Middle frontal gyrus (tissue), 1 donor: ENCODE measurements around the gene PLPP2.

ENCODE experiments used
- DNase-seq: peaks from one replicate; pipeline ENCODE4 v3.0.0-alpha.2; 2015; ENCODE audit warnings: low spot score; ENCODE audit errors: extremely low spot score

The PLPP2 gene

DNA sequence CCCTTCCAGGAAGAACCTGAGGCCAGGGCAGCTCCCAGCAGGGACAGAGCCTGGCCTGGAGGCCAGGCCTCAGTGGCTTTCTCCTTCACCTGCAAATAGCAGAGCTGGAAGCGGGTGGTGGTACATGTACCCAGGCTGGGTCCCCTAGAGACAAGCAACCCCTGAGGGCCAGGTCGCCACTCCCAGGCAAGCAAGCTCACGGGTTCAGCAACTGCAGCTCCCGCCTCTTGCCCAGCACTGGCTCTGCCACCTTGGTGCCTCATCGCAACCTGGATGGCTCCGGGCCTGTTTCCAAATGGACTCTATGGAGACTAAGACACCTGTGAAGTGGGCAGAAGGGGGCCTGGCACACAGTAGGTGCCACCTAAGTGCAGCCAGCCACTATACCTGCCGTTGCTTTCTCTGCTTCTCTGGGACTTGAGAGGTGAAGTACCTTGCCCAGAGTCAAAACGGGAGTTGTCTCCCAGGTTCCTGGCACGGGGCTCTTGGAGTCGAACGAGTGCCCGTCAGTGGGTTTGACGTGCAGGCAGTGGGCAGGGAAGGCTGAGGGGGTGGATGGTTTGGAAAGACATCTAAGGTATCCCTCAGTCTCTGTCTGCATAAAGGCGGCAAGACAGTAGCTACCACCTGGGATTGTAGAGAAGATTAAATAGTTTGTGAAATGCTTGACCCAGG is 2.4 kb upstream of the PLPP2 start:
- DNase-seq = no peak

DNA sequence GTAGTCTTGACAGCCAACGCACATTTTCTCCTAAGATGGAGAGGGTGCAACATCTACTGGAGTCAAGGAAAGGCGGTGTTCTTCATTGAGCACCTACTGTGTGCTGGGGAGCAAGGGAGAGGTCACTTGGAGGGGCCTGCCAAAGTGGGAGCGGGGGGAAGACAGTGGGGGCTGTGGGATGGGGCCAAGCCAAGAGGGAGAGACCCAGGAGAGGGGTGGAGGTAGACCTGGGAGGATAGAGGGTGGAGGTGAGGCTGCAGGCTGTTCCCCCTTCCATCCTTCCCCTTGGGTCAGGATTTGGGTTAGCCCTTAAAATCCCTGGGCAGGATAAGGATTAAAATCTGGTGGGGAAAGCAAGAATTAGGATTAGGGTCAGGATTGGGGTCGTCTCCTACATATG is 1.7 kb upstream of the PLPP2 start:
- DNase-seq = no peak

DNA sequence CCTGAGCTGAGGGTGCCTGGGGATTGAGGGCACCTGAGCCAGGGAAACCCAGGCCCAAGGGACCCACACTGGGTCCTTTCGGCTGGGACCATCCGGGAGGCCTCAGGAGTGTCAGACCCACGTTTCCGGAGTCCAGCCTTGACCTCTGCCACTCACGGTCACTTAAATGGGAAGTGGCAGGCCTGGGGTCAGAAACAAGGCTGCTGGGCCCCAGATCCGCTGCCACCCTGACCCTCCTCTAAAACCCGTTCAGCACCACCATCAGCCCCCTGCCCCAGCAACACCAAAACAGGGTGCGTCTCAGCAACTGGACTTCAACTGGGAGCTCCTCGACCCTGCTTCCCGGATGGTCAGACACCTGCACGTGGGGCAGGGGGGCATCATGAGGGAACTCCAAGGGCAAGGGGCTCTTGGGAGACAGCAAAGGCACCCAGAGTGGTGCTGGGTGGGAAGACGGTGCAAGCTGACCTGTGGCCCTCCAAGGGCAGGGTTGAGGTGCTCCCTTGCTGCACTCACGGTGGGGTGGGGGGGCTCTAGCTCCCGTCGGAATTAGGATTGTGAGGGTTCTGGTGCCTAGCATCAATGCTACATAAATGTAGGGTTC is 1.2 kb upstream of the PLPP2 start:
- no peak for DNase-seq

DNA sequence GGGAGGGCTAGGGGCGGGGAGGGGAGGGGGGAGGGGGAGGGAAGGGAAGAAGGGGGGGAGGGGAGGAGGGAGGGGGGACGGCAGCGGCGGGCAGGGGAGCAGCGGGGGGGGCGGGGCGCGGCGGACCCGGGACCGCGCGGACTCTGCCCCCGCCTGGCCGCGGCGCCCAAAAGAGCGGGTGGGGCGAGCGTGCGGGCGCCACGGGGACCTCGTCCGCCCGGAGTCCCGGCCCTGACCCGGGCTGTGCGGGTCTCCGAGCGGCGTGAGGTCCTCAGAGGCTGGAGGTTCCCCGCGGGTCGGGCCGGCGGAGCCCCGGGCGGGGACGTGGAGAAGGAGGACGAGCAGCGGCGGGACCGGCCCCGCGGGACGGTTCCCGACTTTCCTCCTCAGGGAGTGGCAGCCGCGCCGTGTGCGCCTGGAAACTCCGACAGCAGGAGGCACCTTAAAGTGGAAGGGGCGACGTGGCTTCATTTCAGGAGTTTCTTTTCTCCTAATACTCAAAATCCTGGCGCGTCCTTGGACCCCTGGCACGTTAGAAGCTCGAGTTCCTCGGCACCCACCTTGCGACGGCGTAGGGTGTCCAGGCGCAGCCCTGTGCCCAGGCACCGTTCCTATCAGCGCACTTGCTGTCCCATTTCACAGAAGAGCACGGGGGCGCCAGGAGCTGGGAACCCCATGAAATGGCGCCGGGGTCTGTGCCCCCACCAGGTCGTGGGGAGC is 518 bp upstream of the PLPP2 start:
- no peak for DNase-seq

DNA sequence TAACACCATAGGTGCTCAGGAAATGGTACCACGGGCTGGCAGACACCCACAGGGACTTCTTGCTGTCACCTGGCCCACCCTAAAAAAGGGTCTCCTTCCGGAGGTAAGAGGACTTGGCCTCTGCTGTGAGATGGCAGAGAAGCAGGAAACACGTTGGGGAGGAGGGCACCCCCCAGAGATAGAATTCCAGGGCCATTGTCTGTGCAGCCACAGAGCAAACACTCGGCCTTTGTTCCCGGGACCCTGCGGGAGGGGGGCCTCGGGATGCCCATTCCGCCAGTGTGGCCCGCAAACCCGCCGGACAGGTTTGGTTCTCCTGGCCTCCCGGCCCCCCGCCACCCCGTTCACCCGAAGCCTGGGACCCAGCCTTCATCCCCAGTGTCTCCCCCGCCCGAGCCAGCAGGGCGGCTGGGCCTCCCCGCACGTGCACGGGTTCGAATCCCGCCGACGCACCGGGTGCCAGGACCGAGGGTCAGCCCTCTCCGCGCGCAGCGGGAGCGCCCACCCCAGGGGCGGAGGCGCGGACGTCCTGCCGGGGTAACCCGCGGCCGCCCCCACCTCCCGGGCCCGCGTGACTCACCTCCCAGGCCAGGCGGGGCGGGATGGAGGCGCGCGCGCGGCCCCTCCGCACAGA is 714 bp downstream of the PLPP2 start:
- no peak for DNase-seq

DNA sequence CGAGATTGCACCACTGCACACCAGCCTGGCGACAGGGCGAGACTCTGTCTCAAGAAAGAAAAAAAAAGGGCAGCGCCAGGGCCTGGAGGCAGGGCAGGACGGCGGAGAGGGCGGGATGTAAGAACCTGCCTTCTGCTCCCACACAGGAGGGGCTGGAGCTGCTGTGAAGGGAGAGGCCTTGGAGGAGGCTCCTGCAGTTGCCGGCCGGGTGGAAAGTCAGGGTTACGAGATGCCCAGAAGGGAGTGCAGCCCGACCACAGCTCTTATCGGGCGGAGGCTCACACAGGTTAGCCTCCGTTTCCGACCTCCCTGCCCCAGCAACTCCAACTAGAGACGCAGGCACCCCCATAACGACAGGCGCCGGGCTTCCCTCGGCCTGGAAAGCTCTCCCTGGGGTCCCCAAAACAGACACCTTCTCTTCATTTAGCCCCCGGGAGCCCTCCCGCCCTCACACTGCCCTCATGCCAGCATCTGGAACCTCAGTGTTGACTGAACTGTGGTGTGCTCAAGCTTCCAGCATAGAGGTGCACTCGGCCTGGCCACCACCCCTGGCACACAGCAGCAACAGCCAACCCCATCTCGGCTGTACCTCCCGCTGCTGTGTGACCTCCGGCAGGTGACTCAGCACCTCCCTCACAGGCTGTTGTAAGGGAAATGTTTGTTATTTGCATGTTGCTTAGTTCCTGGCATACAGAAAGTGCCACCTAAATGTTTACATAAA is 1.4 kb downstream of the PLPP2 start:
- DNase-seq = no peak

DNA sequence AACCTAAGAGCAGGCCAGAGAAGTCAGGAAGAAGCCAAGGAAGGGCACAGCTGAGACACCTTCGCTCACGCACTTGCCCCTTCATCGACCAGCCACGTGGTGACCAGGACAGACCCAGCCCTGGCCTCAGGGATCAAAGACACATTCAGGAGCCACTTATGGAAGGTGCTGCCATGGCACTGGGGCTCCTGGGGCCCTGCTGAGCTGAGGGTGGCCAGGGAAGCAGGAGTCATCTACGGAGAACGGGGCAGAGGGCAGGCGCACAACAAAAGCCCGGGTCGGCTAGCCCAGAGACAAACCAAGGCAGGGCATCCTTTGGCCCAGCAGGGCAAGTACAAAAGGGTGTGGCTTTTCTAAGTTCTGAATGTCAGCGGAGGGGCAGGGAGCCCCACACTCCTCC is 2.3 kb downstream of the PLPP2 start:
- no peak for DNase-seq

DNA sequence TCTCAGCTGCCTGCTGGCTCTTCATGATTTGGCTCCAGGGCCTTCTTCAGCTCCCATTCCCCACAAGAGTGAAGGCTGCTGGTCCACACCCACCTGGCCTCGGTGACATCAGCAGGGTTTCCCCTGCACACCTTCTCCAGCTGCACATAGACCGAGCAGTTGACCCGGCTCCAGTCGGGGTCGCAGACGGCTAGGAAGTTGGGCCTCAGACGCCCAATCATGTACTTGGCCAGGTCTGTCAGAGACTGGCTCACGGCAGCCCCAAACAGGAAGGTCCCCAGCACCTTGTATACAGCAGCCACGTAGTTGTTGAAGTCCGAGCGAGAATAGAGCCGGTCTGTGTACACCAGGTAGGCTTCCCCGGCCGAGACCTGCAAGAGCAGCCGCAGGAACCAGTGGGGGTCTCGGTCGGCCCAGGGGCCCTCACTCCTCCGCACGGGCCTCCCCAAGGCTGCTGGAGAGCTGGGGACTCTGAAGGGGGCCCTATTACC is 3.8 kb downstream of the PLPP2 start:
- DNase-seq = no peak

DNA sequence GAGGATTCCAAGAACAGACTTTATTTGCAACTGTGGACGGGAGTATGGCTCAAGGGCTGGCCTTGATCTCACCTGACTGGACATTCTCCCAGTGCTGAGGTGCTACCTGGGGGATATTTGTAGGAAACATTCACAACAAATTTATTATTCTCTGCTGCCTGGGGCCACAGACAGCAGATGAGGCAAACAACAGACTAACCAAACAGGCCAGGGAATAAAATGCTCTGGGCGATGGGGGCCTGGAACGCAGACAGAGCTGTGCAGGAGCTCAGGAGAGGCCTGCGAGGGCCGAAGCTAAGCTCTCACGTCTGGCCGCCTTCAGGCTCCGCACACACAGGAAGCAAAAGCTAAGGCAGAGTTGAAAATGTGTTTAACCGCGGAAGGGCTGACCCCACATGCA is 7.8 kb downstream of the PLPP2 start:
- no peak for DNase-seq

DNA sequence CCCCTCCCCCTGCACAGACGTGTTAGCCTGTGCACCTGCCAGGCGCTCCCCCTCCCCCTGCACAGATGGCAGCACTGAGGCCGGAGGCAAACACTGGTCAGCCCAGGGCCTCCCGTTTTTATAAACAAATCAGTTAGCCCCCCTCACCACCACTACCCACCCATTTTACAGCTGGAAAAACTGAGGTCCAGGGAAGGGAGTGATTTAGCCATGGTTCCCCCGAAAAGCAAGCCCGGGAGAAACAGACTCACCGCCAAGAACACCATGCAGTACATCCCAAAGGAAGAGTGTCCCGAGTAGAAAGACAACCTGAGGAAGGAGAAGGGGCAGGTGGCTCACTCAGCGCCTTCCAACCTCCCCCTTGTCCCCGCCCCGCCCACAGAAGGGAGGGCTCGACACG is 8.7 kb downstream of the PLPP2 start:
- no peak for DNase-seq

DNA sequence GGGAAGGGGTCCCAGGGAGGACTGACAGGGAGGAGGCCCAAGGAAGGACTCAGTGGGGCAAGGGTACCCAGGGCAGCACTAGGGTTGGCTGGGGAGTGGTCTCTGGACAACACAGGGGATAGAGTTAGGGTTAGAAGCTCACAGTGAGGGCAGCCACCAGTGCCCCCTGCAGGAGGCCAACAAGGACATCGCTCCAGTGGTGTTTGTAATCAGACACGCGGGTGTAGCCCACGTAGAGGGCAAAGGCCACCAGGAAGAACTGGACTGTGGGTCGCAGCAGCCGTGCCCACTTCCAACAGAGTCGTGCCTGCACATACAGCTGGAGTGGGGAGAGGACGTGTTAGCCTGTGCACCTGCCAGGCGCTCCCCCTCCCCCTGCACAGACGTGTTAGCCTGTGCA is 9.2 kb downstream of the PLPP2 start:
- DNase-seq = no peak

DNA sequence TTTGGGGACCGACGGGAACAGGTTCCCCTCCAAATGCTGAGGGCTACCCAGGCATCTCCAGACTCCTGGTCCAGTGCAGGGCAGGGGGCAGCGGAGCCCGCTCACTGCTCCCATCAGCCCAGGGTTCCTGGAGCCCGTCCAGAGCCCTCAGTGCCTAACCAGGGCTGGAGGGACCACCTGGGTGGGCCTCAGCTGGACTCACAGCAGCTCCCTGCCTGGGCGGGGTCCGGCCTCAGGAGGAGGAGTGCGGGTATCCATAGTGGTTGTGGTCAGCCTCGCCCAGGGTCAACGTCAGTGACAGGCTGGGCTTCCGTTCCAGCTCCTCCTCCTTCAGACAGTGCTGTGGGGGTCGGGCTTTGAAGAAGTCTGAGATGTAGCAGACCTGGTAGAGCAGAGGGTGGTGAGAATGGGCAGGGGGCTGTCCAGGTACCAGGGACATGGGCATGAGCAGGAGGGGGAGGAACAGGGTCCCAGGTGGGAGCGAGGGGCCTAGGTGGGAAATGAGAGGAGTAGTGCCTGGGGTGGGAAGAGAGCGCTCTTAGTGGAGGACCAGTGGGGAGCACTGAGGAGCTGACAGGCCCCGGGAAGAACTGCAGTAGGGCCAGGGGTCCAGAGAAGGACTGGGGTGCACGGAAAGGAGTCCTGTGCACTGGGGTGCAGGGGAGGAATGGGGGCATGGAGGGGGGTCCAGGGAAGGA is 9.9 kb downstream of the PLPP2 start:
- DNase-seq = no peak

DNA sequence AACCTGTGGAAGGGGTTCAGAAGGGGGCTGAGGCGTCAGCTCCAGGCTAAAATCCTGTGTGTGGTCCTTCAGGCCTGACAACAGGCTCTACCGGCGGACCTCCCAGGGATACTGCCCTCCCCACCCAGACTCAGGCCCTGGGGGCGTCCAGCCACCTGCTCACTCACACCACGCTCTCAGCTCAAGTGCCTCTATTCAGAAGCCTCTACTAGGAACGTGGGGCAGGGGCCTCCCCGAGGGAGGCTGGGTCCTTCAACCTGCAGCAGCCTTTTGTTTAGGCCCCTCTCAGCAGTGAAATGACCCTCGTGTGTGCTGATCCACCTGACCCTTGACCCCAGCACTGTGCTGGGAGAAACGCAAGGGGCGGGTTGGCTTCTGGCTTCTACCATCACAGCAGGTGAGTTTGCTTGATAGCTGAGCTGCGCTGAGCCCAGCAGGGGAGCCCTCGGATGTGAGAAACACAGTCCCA is 10.6 kb downstream of the PLPP2 start:
- no peak for DNase-seq

DNA sequence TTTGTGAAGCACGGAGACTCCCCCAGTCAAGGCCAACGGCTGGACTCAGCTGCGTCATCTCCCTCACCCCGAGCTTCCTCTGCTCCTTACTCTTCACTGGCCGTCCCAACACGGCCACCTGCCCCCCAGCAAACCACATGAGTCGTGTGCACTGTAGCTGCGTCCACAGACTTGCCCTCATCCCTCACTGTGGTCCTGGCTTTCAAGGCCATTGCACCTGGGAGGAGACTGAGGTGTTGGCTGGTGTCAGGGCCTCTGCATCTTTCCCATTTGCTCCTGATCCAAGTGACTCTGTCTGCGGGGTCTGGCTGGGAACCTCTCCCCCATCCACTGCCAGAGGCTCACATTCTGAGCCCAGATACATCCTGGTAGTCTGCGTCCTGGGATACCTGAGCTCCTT is 11.5 kb downstream of the PLPP2 start:
- DNase-seq = no peak

DNA sequence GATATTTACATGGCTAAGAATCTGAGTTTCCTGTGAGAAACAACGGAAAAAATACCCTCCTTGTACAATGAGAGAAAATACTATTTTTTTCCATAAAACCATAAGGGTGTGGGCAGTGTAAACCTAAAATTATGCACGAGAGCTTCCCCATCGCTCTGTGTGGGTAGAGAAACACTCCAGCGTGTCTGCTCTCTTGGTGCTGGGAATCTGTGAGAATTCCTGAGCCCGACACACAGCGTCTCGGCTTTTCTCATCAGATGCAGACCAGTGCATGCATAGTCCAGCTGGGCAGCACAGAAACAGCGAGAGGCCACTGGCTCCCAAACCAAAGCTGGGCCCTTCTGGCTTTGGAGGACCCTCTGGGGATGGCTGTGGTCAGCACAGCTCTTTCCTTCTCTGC is 12.0 kb downstream of the PLPP2 start:
- peak; percentile 32 for DNase-seq

DNA sequence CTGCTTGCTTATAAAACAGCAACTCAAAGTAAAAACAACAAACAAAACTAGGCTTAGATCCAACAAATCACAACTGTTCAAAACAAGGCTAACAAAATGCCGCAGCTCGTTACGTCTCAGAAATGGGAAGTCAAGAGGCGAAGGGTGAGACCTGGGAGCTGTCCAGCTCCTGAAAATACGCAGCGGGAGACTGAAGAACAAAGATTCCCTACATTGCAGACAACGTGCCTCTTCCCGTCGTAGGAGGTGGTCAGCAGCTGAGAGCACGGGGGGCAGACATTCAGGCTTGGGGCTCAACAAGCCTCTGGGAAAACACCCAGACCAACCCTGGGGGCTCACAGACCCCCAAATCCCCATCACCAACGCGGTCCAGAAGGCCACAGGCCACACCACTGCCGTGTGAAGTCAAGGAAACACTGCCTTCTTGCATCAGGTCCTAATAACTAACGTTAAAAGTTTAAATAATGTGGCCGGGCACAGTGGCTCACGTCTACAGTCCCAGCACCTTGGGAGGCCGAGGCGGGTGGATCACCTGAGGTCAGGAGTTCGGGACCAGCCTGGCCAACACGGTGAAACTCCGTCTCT is 13.5 kb downstream of the PLPP2 start:
- no peak for DNase-seq

DNA sequence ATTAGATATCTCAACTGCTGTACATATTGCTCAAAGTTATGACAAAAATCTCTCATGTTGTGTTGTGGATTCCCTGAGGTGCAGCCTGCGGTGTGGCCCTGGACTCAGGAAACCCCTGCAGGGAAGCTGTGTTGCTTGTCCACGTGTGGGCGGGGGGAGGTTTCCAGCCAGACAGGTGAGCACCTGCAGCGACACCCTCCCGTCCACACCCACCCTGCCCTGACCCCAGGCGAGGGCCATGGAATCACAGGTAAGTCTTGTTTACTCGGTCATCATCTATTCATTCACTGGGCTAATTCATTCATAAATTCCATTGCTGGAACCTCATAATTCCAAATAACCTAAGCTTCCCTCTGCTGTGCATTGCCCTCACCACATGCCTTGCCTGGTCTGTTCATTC is 14.1 kb downstream of the PLPP2 start:
- no peak for DNase-seq

DNA sequence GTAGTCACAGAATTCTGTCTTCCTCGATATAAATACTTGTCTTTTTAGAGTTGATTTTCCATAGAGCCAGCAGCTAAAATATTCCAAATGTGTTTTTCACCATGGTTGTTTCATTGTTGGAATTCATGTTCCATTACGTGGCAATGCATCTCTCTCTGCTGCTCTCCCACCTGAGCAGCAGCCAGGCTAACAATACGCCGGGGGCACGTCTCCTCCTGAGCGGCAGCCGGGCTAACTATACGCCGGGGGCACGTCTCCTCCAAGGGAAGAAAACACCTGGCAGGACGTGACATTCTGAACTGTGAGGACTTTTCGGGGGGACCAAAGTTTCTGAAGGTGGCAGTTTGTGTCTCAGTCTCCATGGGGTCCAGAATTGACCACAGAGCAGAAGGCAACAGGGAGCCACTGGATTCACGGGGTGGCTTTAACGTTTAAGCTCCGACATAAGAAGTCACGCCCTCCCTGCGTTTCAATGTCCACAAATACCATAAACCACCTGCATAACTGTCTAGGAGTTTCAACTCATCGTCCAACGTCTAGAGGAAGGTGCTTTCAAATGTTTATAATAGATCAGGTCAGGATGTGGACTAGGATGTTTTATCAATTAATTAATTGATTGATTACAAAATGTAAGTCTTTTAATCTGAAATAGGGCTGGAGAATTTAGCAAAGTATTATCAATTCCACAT is 15.1 kb downstream of the PLPP2 start:
- no peak for DNase-seq

DNA sequence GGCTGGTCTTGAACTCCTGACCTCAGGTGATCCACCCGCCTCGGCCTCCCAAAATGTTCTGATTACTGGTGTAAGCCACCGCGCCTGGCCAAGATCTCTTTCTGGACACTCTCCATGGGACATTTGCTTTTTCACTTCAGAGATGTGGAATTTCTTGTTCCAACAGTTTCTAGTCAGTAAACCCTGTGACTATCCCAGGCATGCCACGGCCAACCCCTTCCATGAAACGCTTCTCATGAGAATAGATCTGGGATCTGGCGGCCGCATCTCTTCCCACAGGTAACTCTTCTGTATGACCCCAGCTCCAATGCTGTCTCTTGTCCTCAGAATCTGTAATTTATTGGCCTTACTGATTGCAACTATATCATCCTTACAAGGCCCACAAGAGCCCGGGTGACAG is 16.2 kb downstream of the PLPP2 start:
- no peak for DNase-seq

DNA sequence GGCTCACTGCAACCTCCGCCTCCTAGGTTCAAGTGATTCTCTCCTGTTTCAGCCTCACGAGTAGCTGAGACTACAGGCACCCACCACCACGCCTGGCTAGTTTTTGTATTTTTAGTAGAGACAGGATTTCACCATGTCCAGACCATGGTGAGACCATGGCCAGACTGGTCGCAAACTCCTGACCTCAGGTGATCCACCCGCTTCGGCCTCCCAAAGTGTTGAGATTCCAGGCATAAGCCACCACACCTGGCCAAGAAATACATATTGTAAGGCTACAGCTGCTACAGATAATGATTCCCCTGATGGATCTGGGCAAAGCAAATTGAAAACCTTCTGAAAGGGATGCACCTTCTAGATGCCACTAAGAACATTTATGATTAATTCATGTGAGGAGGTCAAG is 17.8 kb downstream of the PLPP2 start:
- no peak for DNase-seq
